ENCODE data around the gene PSMC3.

Gene PSMC3

DNA sequence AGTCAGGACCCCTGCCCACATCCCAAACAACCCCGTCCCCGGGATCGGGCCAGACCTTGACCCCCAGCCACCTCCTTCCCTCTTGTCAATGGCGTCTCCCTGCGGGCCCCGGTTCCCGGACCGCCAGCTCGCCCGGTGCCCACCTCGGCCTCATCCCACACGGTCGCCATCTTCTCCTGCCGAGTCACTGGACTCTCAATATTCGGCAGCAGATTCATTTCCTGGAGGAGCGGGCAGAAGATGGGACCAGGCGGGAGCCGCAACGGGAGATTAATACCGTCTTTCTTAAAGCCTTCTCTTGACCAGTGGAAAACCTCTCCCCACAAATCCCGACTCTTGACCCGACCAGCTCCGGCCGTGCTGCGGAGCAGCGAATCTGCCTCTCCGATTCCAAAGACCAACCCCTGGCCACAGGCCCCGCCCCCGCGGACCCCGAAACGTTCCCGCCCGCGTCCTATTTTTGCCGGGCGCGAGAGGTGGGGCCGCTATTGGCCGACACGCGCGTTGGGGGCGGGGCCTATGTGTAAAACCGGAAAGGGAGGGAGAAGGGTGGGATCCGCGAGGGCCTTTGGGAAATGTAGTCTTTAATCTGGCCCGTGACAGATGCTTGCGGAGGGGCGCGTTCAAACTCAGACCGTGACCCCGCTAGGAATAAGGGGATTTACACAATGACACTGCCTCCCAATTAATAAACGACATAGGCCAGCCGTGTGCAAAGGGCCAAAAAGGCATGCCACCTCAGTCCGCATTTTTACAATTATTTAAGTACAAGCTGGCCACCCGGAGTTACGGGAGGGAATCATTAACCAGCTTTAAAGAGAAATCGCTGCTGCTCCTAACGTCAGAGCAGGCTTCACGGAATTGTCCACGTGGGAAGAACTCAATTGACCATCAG, at the start of gene PSMC3:
Gene PSMC3, minus strand, starts transcription at position 378 of the 895 bp plus-strand sequence. Its CDS starts 160 bp downstream, at position 218.
- peak; percentile 98 for DNase-seq

DNA sequence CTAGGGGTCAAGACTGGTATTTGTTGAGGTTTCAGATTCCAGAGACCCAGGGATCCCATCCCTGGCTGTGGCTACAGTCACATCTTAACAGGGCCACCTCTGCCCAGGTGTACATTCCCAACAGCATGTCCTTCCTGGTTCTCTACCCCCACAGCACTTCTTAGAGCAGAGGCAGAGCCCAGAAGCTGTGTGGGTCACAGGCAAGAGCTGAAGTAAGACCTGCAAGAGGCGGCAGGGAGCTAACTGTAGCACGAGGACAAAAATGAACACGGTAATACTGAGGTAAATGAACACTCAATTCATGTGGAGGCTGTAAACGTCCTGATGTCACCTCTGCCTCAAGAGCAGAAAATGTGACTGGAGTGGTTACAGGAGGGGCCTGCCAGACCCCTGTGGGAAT, 44.4 kb upstream of the PSMC3 start:
- no peak for DNase-seq

DNA sequence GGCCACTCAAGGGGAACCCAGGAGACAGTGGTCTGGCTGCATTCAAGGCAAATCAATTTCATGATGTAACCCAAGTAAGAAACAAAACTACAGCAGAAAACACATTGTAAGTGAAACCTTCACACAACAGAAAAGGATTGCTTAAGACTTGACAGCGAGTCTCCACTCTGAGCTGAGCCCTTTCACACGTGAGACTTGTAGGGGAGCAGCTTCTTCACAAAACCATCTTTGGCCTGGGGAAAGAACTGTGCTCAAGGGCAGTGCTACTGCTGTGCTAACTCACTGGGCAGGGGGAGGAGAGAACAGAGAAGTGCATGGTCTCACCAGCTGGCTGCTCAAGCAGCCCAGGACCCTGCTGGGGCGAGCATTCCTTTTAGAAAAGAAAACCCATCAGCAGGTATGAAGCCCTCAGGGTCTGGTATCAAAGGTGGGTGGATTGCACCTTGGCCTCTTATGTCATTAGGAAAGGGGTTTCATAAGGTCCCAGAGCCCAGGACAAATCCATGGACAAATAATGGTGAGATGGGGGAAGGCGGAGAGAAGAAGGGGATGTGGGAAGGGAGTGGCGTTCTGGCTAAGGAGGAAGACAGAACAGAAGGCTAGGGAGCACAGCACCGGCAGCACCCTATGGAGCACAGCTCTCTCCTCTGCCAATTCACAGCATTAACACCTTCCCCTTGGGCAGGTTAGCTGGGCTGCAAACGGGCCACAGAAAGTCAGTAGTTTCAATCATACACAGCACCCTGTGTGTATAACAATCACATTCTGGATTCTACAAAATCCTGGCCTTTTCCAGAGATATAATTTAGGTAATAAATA, 43.3 kb upstream of the PSMC3 start:
- no peak for DNase-seq

DNA sequence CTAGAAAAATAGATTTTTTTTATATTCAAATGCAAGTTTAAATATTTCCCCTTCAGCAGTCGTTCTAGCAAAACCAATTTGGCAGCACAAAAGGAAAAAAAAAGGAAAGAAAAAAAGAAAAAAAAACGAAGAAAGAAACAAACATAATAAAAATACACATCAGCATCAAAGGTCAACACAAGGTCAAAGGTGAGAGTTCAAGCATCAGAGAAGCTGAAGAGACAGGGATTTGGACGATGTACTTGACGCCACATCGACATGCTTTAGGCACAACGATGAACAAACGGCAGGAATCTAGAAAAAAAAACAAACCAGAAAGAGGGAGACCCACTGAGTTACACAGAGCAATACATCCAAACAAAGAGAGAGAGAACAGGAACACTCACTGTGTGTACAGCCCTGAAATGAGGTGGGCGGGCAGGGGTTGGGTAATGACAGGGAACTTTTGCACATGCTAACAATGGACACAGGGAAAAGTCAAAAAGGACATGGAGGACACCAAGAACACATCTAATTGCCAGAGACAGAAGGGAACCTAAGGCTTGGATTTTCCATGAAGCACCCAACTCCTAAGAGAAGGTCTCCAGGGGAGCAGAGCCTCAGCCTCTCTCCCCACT, 42.5 kb upstream of the PSMC3 start:
- no peak for DNase-seq

DNA sequence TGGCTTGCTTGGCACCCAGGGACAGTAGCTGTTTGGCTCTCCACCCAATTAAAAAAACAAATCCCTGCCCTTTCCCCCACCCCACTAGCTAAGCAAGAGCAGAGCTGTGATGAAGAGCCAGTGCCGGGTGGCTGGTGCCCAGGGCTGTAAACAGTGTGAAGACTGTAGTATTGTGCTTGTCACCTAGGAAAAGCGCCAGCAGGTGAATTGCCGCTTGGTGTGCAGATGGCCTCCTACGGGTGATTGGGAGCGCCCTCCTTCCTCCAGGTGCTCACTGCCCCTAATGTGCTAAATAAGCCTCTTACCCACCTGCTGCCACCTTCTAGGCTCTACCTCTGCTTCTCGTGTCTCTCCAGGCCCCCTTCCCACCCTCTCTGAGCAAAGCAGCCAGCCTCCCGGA, 41.1 kb upstream of the PSMC3 start:
- DNase-seq = no peak

DNA sequence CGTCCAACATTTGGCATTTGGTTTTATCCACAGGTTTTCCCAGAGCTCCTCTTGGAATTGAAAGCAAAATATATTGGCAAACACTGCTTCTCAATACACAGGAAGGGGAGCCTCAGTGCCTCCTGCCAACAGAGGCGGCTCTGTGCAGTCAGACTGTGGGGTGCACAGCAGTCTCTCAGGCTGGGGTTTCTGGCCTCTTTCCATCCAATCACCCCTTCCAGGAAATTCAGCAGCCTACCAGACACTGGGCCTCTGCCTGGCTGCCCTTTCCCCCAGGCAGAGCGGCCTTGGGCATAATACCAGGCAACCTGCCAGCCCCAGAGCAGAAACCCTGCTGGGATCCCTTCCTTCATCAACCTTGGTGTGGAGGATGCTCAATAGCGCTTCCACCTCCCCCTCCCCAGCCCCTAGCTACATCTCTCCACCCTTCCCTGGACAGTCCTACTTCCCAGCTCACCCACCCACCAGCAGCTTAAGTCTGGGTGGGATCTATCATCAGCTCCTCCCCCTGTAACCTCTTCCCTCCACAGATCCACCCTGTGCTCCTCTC, 40.5 kb upstream of the PSMC3 start:
- DNase-seq = no peak

DNA sequence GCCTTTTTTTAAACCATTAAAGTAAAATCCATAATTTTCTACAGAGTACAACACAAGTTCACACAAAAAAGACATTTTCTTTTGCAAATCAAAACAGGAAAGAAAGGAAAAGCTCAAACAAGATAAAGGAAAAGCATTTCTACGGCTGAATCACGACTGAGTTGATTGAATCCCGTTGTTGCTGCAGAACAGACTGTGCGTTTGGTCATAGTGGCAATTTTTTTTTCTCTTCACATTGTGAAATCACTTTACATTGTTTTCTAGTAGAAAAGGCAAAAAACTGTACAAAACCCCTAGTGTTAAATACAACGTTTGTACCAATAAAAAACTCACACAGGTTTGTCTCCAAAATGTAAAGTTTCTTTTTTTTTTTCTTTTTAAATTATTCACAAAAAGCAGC, 40.0 kb upstream of the PSMC3 start:
- no peak for DNase-seq

DNA sequence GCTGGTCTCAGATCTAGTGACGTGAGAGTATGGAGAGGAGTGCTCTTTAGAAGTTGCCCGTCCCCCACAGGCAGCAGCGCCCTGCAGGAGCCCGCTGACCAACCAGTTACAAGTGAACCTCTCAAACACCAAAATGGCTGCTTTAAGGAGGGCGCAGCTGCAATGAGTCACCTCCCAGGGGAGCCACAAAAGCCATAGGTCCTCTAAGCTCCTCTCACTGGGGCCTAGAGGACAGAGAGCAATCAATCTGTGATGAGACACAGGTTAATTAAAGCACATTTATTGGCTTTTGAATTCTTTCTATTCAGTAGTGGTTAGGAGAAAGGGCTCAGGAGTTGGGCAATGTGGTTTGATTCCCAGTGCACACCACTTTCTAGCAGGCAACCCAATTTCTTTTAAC, 38.2 kb upstream of the PSMC3 start:
- DNase-seq = no peak

DNA sequence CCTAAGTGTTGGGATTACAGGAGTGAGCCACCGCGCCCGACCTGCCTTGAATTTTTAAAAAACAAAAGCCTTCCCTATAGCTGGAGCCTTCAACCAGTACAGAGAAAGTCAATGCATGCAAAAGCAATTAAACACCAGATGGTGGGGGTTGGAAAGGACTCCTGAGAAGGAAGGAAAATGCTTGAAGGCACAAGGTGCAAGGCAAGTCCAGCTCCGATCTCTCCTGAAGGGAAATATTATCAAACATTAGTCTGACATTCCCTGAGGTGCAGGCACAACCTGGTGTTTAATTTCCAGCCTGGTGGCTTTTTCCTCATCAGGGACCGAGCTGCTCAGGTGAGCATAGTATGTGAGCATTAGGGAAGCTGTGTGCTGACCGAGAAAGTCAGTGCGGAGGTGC, 35.6 kb upstream of the PSMC3 start:
- DNase-seq = no peak

DNA sequence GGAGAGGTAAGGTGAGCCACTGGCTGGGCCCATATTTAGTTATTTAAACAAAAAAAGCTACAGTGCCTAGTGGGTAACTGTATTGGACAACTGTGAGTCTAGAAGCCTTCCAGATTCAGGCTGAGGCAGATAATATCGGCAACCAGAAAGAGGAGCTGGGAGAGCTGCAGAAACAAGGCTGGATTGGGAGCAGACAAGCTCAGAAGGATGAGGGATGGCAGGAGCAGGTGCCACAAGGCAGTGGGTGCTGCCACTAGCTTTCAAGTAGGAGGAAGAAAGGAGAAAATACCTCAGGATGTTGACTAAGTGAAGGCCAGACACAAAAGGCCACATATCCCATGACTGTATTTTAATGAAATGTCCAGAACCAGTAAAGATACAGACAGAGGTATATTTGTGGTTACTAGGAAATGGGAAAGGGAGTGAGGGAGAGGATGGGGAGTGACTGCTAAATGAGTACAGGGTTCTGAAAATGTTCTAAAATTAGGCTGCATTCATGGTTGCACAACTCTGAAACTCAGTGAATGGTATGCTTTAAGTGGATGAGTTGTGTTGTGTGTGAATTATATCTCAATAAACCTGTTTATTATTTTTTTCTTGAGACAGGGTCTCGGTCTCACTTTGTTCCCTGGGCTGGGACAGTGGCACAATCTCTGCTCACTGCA, 34.5 kb upstream of the PSMC3 start:
- no peak for DNase-seq

DNA sequence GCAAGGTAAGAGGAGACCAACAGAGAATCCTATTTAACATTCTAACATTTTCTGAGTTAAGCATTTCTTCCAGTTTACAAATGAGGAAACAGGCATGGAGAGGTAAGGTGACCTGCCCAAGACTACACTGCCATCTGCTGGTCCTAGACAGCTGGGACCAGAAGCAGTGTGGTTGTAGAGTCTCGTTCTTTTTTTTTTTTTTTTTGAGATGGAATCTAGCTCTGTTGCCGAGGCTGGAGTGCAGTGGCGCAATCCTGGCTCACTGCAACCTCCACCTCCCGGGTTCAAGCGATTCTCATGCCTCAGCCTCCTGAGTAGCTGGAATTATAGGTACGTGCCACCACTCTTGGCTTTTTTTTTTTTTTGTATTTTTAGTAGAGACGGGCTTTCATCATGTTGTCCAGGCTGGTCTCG, 28.0 kb upstream of the PSMC3 start:
- DNase-seq = peak; percentile 53 to 61

DNA sequence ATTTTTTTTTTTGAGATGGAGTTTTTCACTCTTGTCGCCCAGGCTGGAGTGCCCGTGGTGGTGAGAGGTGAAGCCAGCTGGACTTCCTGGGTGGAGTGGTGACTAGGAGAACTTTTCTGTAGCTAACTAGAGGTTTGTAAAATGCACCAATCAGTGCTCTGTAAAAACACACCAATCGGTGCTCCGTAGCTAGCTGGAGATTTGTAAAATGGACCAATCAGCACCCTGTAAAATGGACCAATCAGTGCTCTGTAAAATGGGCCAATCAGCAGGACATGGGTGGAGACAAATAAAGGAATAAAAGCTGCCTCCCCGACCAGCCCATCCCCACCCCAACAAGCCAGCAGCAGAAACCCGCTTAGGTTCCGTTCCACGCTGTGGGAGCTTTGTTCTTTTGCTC, 27.1 kb upstream of the PSMC3 start:
- no peak for DNase-seq

DNA sequence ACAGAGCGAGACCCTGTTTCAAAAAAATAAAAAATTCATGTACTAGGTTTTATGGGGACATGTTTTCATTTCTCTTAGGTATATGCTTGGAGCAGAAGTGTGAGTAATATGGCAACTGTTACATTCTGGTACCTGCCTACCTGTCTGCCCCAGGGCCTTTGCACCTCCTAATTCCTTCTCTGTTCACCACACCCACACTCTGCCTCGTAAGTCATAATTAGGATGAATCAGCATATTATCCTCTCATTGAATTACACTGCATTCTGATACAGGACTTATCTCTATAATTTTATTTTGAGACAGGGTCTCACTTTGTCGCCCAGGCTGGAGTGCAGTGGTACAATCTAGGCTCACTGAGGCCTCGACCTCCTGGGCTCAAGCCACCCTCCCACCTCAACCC, 25.8 kb upstream of the PSMC3 start:
- no peak for DNase-seq

DNA sequence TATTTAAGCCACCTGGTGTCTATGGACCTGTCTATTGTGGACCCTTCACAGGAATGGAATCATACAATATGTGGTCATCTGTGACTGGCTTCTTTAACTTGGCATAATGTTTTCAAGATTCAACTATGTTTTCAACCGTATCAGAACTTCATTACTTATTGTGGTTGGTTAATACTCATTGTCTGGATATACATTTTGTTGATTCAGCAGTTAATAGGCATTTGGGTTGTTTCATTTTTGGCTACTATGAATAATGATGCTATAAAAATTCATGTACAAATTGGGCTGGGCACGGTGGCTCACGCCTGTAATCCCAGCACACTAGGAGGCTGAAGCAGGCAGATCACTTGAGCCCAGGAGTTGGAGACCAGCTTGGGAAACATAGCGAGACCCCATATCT, 25.2 kb upstream of the PSMC3 start:
- no peak for DNase-seq

DNA sequence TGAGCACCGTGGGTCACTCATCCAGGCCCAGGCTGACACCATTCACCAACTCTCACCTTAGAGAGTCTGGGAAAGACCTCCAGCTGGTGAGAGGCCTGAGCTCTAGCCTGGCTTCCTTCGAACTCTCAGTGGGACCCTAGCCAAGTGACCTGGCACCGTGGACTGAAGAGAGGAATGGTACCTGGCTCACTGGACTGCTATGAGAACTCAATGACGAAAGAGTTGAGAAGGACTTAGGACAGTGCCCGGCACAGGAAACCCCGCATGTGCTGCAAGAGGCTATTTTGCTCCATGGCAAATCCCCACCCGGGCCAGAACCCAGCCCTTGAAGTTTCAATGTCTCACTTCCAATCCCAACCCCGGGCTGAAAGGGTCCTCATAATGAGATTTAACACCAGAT, 23.3 kb upstream of the PSMC3 start:
- DNase-seq = no peak

DNA sequence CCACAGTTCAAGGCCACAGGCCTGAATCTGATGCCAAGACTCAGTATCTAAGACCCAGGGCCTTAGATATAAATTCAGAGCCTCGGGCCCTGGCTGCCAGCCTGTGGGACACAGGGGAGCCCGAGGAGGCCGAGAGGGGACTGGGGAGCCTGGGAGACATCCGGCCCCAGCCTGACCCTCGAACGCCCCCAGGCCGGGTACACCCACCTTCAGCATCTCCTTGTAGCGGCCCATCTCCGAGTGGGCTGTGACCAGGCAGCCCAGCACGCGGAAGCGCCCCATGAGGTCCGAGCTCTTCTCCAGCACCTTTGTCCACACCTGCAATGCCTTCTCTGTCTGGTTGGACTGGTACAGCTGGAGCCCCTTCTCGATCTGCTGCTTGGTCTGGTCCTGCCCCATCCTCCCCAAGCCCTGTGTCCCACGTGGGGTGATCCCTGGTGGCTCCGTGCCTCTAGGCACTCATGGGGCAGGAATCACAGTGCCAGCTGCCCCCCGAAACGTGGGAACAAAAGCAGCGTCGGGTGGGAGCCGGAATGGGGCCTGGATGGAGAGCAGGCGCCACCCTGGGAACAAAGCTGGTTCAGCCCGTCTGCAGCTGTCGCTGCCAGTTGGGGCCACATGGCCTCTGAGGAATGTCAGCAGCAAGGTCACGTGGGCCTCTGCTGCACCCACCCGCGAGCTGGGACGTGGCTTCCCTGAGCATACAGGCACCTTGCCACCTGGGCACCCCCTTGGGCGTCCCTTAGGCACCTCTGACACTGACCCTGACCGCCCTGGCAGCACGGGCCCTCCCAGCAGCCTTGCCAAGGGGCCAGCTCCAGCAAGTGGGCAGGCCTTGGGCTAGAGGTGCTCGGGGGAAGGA, 22.6 kb upstream of the PSMC3 start, which contains the start of gene RAPSN:
Gene RAPSN, minus strand, starts transcription at position 571 of the 862 bp plus-strand sequence. Its CDS starts 172 bp downstream, at position 399.
- no peak for DNase-seq

DNA sequence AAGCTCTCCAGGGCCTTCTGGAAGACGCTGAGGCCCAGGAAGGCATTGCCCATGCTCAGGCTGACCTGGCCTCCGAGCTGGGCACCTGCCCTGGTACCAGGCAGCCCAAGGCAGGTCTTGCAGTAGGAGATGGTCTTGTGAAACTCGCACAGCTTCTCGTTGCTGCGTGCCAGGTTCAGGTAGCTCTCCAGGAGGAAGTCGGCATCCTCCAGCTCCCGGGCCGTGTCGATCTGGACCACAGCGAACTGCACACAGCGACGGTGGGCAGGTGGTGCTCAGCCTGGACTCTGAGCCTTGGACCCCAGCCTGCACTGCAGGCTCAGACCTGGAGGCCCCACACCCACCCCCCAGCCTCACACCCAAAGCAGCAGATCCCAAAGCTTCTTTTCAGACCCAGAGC, 21.7 kb upstream of the PSMC3 start:
- no peak for DNase-seq

DNA sequence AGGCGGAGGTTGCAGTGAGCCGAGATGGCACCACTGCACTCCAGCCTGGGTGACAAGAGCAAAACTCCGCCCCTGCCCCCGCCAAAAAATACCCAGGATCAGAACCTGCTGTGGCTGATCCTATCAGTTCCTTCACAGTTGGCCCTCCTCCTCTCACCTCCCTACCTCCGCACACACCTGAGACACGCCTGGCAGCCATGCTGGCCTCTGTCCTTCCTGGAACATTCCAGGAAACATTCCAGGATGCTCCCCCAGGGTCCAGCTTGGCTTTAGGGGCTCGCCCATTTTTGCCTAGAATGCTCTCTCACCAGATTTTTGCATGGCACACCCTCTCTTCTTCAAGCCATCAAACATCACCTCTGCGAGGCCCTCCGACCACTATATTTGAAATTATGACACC, 20.6 kb upstream of the PSMC3 start:
- no peak for DNase-seq

DNA sequence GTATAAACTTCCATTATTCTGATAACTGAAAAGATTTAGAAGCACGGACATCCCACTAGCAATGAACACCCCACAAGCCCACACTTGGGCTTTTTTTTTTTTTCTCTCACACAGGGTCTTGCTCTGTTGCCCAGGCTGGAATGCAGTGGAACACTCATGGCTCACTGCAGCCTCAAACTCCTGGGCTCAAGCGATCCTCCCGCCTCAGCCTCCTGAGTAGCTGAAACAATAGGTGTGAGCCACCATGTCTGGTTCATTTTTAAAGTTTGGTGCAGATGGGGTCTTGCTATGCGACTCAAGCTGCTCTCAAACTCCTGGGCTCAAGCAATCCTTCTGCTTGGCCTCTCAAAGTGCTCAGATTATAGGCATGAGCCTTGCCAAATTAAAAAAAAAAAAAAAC, 19.6 kb upstream of the PSMC3 start:
- no peak for DNase-seq

DNA sequence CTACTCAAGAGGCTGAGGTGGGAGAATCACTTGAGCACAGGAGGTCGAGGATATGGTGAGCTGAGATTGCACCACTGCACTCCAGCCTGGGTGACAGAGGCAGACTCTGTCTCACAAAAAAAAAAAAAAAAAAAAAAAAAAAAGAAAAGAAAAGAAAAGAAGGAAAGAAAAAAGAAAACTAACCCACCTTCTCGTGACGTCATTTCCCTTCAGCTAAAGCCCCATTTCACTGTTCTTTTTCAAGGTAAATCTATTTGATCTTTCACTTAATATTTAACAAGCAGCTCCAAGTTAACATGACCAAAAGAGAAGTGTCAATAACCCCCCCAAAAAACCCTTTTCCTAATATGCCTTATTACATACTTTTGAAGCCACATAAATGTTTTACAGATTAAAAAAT, 17.6 kb upstream of the PSMC3 start:
- DNase-seq = no peak

DNA sequence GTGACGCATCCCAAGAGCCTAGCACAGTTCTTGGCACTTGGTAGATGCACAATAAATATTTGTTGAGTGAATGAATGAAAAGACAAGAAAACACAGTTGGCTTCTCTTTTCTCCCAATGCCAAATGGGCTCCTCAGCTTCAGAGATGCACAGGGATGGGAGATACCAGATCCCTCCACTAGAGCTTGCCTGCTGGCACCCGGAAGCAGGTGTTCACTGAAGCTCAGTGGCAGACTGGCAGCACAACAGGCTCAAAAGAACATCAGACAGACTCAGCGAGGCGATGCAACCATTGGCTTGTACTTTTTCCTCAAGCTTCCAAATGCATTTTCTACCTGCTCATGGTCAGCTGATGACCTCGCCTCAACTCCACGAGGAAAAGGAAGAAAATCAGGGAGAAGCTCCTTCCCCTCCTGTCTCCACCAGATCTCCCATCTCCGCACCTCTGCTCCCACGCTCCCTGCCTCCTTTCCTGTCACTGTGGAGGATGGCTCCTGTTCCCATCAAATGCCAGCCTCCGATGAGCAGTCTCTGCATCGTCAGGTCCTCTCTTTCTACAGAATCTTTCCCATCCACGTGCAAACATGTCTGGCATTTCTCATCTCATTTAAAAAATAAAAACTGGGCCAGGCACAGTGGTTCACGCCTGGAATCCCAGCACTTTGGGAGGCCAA, 16.9 kb upstream of the PSMC3 start:
- no peak for DNase-seq

All from activated CD4-positive, alpha-beta T cell treated with anti-CD3 and anti-CD28 coated beads, Interleukin-2, amount 50 U/mL, for 4 hours (primary cell).